Endothelial cell of umbilical vein (primary cell): ENCODE results near the gene MARVELD2. TPM values are rescaled to one million over a fixed set of nuclear protein-coding genes. Genes with fewer than 3 reads are reported as not detected.

Source experiments
- BruUV-seq: library from RNA; stranded (reverse); fragments of 400-500 nt; replicated peaks from 2 replicates; lab custom pipeline; 2021; lab: Mats Ljungman, UMichigan
- CTCF ChIA-PET: fragments of 300-600, 350-600 bp; sonication (Branson Sonifier 250); formaldehyde crosslinking; loops from one replicate; lab custom pipeline; 2021; ENCODE audit warnings: antibody characterized with exemption, inconsistent platforms; lab: Charles Lee
- POLR2A ChIA-PET: fragments of 300-600, 350-600 bp; sonication (Branson Sonifier 250); formaldehyde crosslinking; loops from one replicate; lab custom pipeline; 2021; ENCODE audit warnings: antibody characterized with exemption, inconsistent platforms; lab: Charles Lee
- DNase-seq: peaks from one replicate; pipeline ENCODE4 v3.0.0-alpha.2; 2011; ENCODE audit warnings: low read depth, low spot score
- FAIRE-seq: peaks from 2 replicates; lab custom pipeline; 2011; peaks lifted over from hg19 to GRCh38; lab: Jason Lieb, UNC
- H2AFZ ChIP-seq: 2 replicates; pipeline ENCODE4 v1.6.0; 2012; ENCODE audit warnings: low read depth, low read length, control low read depth, inconsistent platforms
- H3K27ac ChIP-seq: 2 replicates; pipeline ENCODE4 v1.5.1; 2011; ENCODE audit warnings: low read depth, mild to moderate bottlenecking, control low read depth, low read length, moderate library complexity; ENCODE audit not compliant: insufficient read depth
- H3K27me3 ChIP-seq, 2 experiments: 2 replicates each; pipeline versions ENCODE4 v1.6.0 to v1.6.1; 2011; ENCODE audit warnings: low read length in 2 of 2, mixed read lengths in 1 of 2; ENCODE audit not compliant: control insufficient read depth in 2 of 2, insufficient read depth in 2 of 2
- H3K36me3 ChIP-seq, 2 experiments: 2 replicates in 1 of 2; 3 replicates in 1 of 2; pipeline ENCODE4 v1.5.1; 2011; ENCODE audit warnings: low read length in 2 of 2, mild to moderate bottlenecking in 1 of 2, moderate library complexity in 1 of 2; ENCODE audit not compliant: control insufficient read depth in 2 of 2, insufficient read depth in 2 of 2; ENCODE audit errors: extremely low read depth in 1 of 2
- H3K4me1 ChIP-seq: 3 replicates; pipeline ENCODE4 v1.5.1; 2011; ENCODE audit warnings: mild to moderate bottlenecking, low read length; ENCODE audit not compliant: control insufficient read depth, insufficient read depth; ENCODE audit errors: extremely low read depth
- H3K4me2 ChIP-seq: 2 replicates; pipeline ENCODE4 v1.6.1; 2011; ENCODE audit warnings: low read length, control low read depth, mixed read lengths; ENCODE audit not compliant: insufficient read depth
- H3K4me3 ChIP-seq, 3 experiments: fragments of 200-600 bp in 1 of 3; sonication (generic), shearing (Covaris generic) in 1 of 3; replicated peaks in 1 of 3; 2 replicates each; pipeline ENCODE4 v1.5.1; 2011 to 2016; ENCODE audit warnings: control low read depth in 3 of 3, low read length in 3 of 3, mild to moderate bottlenecking in 2 of 3, inconsistent platforms in 1 of 3, low read depth in 1 of 3, moderate library complexity in 1 of 3; ENCODE audit not compliant: insufficient read depth in 1 of 3
- H3K79me2 ChIP-seq: 2 replicates; pipeline ENCODE4 v1.6.0; 2012; ENCODE audit warnings: low read length, inconsistent platforms; ENCODE audit not compliant: control insufficient read depth, insufficient read depth
- H3K9ac ChIP-seq: replicated peaks from 2 replicates; pipeline ENCODE3; 2011; ENCODE audit warnings: low read length, control low read depth; ENCODE audit not compliant: insufficient read depth; ENCODE audit errors: extremely low read depth
- H3K9me1 ChIP-seq: replicated peaks from 3 replicates; pipeline ENCODE4 v1.6.0; 2011; ENCODE audit warnings: mild to moderate bottlenecking, low read length; ENCODE audit not compliant: control insufficient read depth, insufficient read depth; ENCODE audit errors: extremely low read depth
- H3K9me3 ChIP-seq: replicated peaks from 2 replicates; pipeline ENCODE4 v1.5.1; 2012; ENCODE audit warnings: low read length, inconsistent platforms; ENCODE audit not compliant: control insufficient read depth, insufficient read depth
- H4K20me1 ChIP-seq: replicated peaks from 2 replicates; pipeline ENCODE3; 2011; ENCODE audit warnings: mild to moderate bottlenecking, low read length; ENCODE audit not compliant: control insufficient read depth, insufficient read depth; ENCODE audit errors: extremely low read depth
- CTCF ChIP-seq, 2 donors: IDR thresholded peaks; 1 replicate in 1 of 2; 2 replicates in 1 of 2; pipeline ENCODE4 v1.5.1; 2011; ENCODE audit warnings: low read length in 2 of 2, mild to moderate bottlenecking in 2 of 2, moderate library complexity in 2 of 2, control low read depth in 1 of 2, inconsistent platforms in 1 of 2, low read depth in 1 of 2; ENCODE audit not compliant: insufficient read depth in 1 of 2; ENCODE audit errors: extremely low read depth in 1 of 2
- EZH2 ChIP-seq: IDR thresholded peaks from 2 replicates; pipeline ENCODE4 v1.6.1; 2012; ENCODE audit warnings: borderline replicate concordance, low read depth, mild to moderate bottlenecking, moderate library complexity, low read length, inconsistent platforms; ENCODE audit not compliant: severe bottlenecking
- FOS ChIP-seq: IDR thresholded peaks from 2 replicates; pipeline ENCODE4 v1.6.1; 2011; ENCODE audit warnings: mild to moderate bottlenecking, low read length, moderate library complexity, borderline replicate concordance; ENCODE audit not compliant: insufficient read depth
- GATA2 ChIP-seq: IDR thresholded peaks from 2 replicates; pipeline ENCODE4 v1.7.0; 2011; ENCODE audit warnings: low read depth, mild to moderate bottlenecking, moderate library complexity, mixed read lengths, low read length; ENCODE audit not compliant: insufficient read length, insufficient read depth
- JUN ChIP-seq: IDR thresholded peaks from 2 replicates; pipeline ENCODE4 v1.6.1; 2011; ENCODE audit warnings: borderline replicate concordance, low read depth; ENCODE audit not compliant: insufficient read length, insufficient read depth
- MAX ChIP-seq: IDR thresholded peaks from 2 replicates; pipeline ENCODE4 v1.6.1; 2011; ENCODE audit not compliant: insufficient read depth, insufficient read length
- MYC ChIP-seq: IDR thresholded peaks from one replicate; pipeline ENCODE4 v1.6.1; 2011; ENCODE audit warnings: mild to moderate bottlenecking, low read depth, low read length
- POLR2A ChIP-seq: IDR thresholded peaks from 2 replicates; pipeline ENCODE4 v1.6.1; 2012; ENCODE audit warnings: low read depth, mild to moderate bottlenecking, control low read depth, low read length
- POLR2AphosphoS5 ChIP-seq: IDR thresholded peaks from 2 replicates; pipeline ENCODE4 v1.6.1; 2012; ENCODE audit warnings: low read depth, mild to moderate bottlenecking, control low read depth, low read length, moderate library complexity; ENCODE audit not compliant: insufficient read depth
- dilution Hi-C: fragments of 300-500 bp; cut with MboI; formaldehyde crosslinking; loops from one replicate; pipeline ENCODE4 v1.15.0; 2019; ENCODE audit warnings: low sequenced_read_pairs; ENCODE audit not compliant: extremely low pct_ligation_motif_present
- intact Hi-C: fragments of 100-400 bp; cut with micrococcal nuclease; formaldehyde crosslinking; loops from one replicate; pipeline ENCODE4 v1.10.0; 2022
- polyA plus RNA-seq, 4 experiments: library from polyadenylated mRNA; depleted of rRNA in 3 of 4; stranded (reverse) in 3 of 4; unstranded in 1 of 4; fragments of >200 nt; gene quantifications; 2 replicates each; pipeline versions ENCODE4 v1.2.1 to v1.2.3, GENCODE V29; 2011 to 2012; ENCODE audit warnings: missing spikeins in 1 of 4
- total RNA-seq: library from RNA; stranded (reverse); gene quantifications from 2 replicates; pipeline ENCODE4 v1.2.3, GENCODE V29; 2021

The MARVELD2 gene
- total and polyA plus RNA-seq, 2 donors (not counting 3 experiments of a cell fraction or from before 2014, with no cell fraction given), result 5.7 to 7.1 TPM

GRCh38 chr5:69416699-69417098, 1.8 kb downstream of the MARVELD2 start:
- DNase-seq, result no peak
- dilution Hi-C loops, result no loop called here
- POLR2A ChIA-PET, result interaction anchor here (0.7 kb wide), 1 partner anchor 31 kb away, joined by 3 read pairs; no protein-coding TSS in a partner anchor

GRCh38 chr5:69418554-69418953, 3.6 kb downstream of the MARVELD2 start:
- intact Hi-C loops (loop anchor here (10.0 kb wide), 1 partner anchor 254 kb away; the partner anchor contains the start of gene CCNB1), dilution Hi-C loops (no loop called here)
- TF ChIP-seq MAX (no peak), POLR2A (no peak), POLR2AphosphoS5 (no peak), MYC (no peak), JUN (no peak), EZH2 (no peak), FOS (no peak), GATA2 (no peak), CTCF (IDR thresholded peaks at IDR 0.05; ENCODE audit: extremely low read depth in 1 of 2, insufficient read depth in 1 of 2, low read depth in 1 of 2, low read length in 2 of 2) (no peak)
- H3K9me1 ChIP-seq, result no peaks in the 10 kb centered on the region
- POLR2A ChIA-PET, result no interaction called here
- peaks cover 5% of the 10 kb centered on the region for H3K4me1 ChIP-seq
- no peak for DNase-seq
- peaks cover 0 to 2% of the 10 kb centered on the region in 2 experiments for H3K36me3 ChIP-seq
- no peaks in the 10 kb centered on the region for H3K27me3 ChIP-seq
- no peak overlapping the region for H3K4me3 ChIP-seq
- BruUV-seq, result no TSS peak
- H3K9me3 ChIP-seq, result no peaks in the 10 kb centered on the region
- no peak overlapping the region for H3K27ac ChIP-seq
- FAIRE-seq, result no peak
- CTCF ChIA-PET, result no interaction called here
- H2AFZ ChIP-seq, result no peak overlapping the region
- no peaks in the 10 kb centered on the region for H3K79me2 ChIP-seq
- H3K4me2 ChIP-seq, result no peak overlapping the region
- H3K9ac ChIP-seq, result no peak overlapping the region
- H4K20me1 ChIP-seq, result no peaks in the 10 kb centered on the region

More at GRCh38 chr5:69416699-69417098, 1.8 kb downstream of the MARVELD2 start:
- H3K36me3 ChIP-seq, result peaks cover under 1 to 2% of the 10 kb centered on the region in 2 experiments
- no peak overlapping the region for H3K4me3 ChIP-seq
- FAIRE-seq, result no peak
- TF ChIP-seq FOS, result no peak
- no peak for TF ChIP-seq POLR2A
- TF ChIP-seq JUN, result no peak
- TF ChIP-seq GATA2, result no peak
- TF ChIP-seq MAX, result no peak
- no peak for TF ChIP-seq MYC
- no peaks in the 10 kb centered on the region for H3K27me3 ChIP-seq
- no peaks in the 10 kb centered on the region for H3K79me2 ChIP-seq
- no peaks in the 10 kb centered on the region for H3K9me3 ChIP-seq
- no peaks in the 10 kb centered on the region for H3K9me1 ChIP-seq
- intact Hi-C loops, result loop anchor here (10.0 kb wide), 1 partner anchor 252 kb away; the partner anchor contains the start of gene CCNB1
- H3K4me1 ChIP-seq, result peaks cover 5% of the 10 kb centered on the region
- H2AFZ ChIP-seq, result no peak overlapping the region
- no TSS peak for BruUV-seq
- H3K27ac ChIP-seq, result no peak overlapping the region
- H4K20me1 ChIP-seq, result no peaks in the 10 kb centered on the region
- no peak overlapping the region for H3K9ac ChIP-seq
- no peak overlapping the region for H3K4me2 ChIP-seq
- CTCF ChIA-PET, result no interaction called here
